HUES6 (cell line): ENCODE measurements around the gene BLOC1S1.

Experiments
- H3K27ac ChIP-seq: 2 replicates; pipeline ENCODE4 v1.7.0; 2013; ENCODE audit warnings: low read depth, mild to moderate bottlenecking, low read length, inconsistent platforms
- H3K27me3 ChIP-seq: 2 replicates; pipeline ENCODE4 v1.6.1; 2013; ENCODE audit warnings: low read length; ENCODE audit not compliant: control insufficient read depth, insufficient read depth
- H3K36me3 ChIP-seq: 2 replicates; pipeline ENCODE4 v1.6.1; 2013; ENCODE audit warnings: low read length; ENCODE audit not compliant: control insufficient read depth, insufficient read depth
- H3K4me1 ChIP-seq: 2 replicates; pipeline ENCODE4 v1.6.1; 2013; ENCODE audit warnings: low read length; ENCODE audit not compliant: control insufficient read depth, insufficient read depth
- H3K4me3 ChIP-seq: 2 replicates; pipeline ENCODE4 v1.5.1; 2013; ENCODE audit warnings: low read depth, low read length
- H3K9ac ChIP-seq: one replicate; pipeline ENCODE4 v1.6.1; 2013; ENCODE audit warnings: mild to moderate bottlenecking, low read length
- H3K9me3 ChIP-seq: 2 replicates; pipeline ENCODE4 v1.6.1; 2013; ENCODE audit warnings: low read depth, low read length; ENCODE audit not compliant: control insufficient read depth, insufficient read depth

The BLOC1S1 gene

DNA sequence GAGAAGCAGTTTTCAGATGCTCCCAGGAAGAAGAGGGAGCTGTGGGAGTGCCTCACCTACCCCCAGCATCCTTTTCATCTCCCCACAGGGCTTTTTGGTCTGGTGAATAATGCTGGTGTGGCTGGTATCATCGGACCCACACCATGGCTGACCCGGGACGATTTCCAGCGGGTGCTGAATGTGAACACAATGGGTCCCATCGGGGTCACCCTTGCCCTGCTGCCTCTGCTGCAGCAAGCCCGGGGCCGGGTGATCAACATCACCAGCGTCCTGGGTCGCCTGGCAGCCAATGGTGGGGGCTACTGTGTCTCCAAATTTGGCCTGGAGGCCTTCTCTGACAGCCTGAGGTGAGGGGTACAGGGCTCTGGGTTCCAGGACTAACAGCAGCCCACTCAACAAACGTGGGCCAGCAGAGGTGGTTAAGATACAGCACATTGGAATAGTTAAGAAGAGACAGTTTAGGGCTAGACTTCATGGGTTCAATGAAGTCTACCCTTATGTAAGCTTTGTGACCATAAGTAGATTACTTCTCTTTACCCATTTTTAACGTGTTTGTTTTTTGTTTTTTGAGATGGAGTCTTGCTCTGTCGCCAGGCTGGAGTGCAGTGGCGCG lies 5.9 kb downstream of the BLOC1S1 start:
- Histone ChIP-seq H3K9ac (no peak overlapping the region), H3K4me3 (no peak overlapping the region), H3K9me3 (no peaks in the 10 kb centered on the region), H3K36me3 (peaks cover 44% of the 10 kb centered on the region), H3K27ac (no peak overlapping the region), H3K27me3 (no peaks in the 10 kb centered on the region), H3K4me1 (peaks cover 19% of the 10 kb centered on the region)

DNA sequence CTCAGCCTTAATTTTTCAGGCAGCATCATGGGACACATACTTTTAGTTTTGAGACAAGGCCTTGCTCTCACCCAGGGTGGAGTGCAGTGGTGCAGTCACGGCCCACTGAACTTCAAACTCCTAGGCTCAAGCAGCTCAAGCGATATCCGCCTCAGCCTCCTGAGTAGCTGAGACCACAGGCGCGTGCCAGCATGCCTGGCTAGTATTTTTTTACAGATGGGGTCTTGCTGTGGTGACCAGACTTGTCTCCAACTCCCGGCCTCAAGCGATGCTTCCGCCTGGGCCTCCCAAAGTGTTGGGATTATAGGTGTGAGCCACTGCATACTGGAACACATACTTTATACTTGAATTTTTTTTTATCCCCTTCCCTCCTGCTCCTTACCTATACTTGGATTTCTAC lies 7.1 kb downstream of the BLOC1S1 start:
- H3K27ac ChIP-seq = no peak overlapping the region
- H3K27me3 ChIP-seq = no peaks in the 10 kb centered on the region
- H3K4me1 ChIP-seq = peaks cover 16% of the 10 kb centered on the region
- H3K4me3 ChIP-seq = no peak overlapping the region
- H3K9me3 ChIP-seq = no peaks in the 10 kb centered on the region
- no peak overlapping the region for H3K9ac ChIP-seq
- H3K36me3 ChIP-seq = peaks cover 50% of the 10 kb centered on the region

DNA sequence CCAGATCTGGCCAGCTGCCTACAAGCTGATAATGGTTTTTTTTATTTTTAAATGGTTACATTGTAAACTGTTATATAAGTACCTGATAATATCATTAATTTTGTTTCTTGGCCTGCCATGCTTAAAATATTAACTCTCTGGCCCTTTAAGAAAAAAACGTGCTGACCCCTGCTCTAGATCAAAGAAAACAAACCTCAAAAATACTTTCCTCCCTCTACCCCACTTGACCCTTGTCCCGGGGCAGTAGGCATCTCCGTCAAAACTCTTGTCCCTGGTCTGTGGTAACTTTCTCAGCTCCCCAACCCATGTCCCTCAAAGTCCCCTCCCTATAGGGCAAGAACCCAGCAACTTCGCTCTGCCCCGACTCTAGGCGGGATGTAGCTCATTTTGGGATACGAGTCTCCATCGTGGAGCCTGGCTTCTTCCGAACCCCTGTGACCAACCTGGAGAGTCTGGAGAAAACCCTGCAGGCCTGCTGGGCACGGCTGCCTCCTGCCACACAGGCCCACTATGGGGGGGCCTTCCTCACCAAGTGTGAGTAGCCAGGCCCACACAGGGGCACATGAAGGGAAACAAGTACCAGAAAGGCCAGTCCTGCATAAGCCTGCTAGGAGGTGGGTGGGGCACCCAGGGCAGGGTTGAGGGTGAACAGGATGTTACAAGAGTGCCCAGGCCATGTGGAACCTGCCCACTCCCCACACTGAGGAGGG lies 7.8 kb downstream of the BLOC1S1 start:
- Histone ChIP-seq H3K36me3 (peaks cover 50% of the 10 kb centered on the region), H3K4me1 (peaks cover 10% of the 10 kb centered on the region; the same call in 1 of the 2 replicates), H3K9me3 (no peaks in the 10 kb centered on the region), H3K27me3 (no peaks in the 10 kb centered on the region), H3K4me3 (no peak overlapping the region), H3K9ac (no peak overlapping the region), H3K27ac (no peak overlapping the region)

DNA sequence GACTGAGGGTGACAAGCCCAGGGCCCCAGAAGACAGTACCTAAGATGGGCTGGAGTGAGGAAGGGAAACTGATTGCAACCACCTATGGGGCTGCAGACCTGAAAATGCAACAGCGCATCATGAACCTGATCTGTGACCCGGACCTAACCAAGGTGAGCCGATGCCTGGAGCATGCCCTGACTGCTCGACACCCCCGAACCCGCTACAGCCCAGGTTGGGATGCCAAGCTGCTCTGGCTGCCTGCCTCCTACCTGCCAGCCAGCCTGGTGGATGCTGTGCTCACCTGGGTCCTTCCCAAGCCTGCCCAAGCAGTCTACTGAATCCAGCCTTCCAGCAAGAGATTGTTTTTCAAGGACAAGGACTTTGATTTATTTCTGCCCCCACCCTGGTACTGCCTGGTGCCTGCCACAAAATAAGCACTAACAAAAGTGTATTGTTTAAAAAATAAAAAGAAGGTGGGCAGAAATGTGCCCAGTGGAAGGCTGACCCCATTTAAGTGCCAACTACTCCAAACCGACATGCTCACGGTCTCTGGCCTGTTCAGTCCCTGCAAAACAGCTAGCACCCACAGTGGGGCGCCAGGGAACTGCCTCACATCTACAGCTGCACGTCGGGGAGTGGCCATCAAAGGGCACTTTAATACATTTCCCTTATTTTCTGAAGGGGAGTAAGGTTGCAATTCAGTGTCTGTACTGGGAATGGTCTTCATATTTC lies 8.5 kb downstream of the BLOC1S1 start:
- no peak overlapping the region for H3K9ac ChIP-seq

DNA sequence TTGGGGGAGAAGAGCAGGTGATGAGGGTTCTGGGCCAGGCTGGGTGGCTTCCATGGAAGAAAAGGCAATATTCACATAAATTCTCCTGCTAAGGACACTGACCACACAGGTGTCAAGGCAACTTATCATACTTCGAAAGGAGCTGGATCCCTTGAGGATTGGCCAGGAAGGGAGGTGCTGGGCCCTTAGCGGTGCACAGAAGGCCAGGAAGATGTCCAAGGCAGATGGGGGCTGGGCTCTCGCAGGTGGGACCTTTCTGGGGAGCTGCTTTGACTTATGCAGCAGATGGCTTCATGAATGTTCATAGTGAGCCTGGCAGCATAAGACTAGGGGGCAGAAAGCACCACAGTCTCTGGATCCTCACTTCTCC lies 9.1 kb downstream of the BLOC1S1 start:
- no peak overlapping the region for H3K9ac ChIP-seq
- H3K27ac ChIP-seq = no peak overlapping the region
- no peak overlapping the region for H3K4me3 ChIP-seq
- H3K36me3 ChIP-seq = peaks cover 48% of the 10 kb centered on the region
- no peaks in the 10 kb centered on the region for H3K9me3 ChIP-seq
- H3K27me3 ChIP-seq = no peaks in the 10 kb centered on the region
- peaks cover 12% of the 10 kb centered on the region; the same call in 1 of the 2 replicates for H3K4me1 ChIP-seq

More for the DNA sequence above, 8.5 kb downstream of the BLOC1S1 start:
- peaks cover 10% of the 10 kb centered on the region; the same call in 1 of the 2 replicates for H3K4me1 ChIP-seq
- no peak overlapping the region for H3K27ac ChIP-seq
- H3K9me3 ChIP-seq = no peaks in the 10 kb centered on the region
- H3K27me3 ChIP-seq = no peaks in the 10 kb centered on the region
- no peak overlapping the region for H3K4me3 ChIP-seq
- H3K36me3 ChIP-seq = peaks cover 50% of the 10 kb centered on the region

DNA sequence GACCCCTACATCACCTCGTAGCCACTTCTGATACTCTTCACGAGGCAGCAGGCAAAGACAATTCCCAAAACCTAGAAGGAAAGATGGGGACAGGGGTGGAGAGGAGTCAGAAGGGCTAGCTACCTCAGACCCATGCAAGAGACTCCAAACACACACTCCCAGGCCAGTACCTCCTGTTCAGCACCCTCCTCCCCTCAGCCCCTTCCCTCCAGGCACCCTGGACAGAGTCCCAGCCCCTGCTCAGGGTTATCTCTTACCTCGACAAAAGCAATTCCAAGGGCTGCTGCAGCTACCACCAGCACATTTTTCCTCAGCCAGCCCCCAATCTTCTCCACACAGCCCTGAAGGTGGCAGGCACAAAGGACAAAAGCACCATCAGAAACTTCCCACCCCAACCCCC lies 9.7 kb downstream of the BLOC1S1 start:
- Histone ChIP-seq H3K27ac (no peak overlapping the region), H3K4me3 (no peak overlapping the region), H3K9ac (no peak overlapping the region)

DNA sequence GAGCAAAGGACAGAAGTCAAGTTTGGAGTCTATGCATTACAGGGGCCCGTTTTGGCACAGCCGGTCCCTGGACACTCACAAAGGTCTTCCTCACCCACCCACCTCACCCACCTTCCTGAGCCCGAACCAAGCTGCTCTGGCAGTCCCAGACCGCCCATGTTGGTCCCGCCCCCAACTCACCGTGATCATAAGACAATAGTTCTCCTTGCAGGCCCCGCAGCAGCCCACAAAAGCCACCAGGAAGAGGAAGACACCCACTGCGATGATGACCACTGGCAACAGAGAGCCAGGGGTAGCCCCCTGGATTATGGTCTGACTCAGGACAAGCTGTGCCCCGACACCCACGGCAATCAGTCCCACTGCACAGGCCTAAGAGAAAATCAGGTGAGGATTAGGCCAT lies 11.1 kb downstream of the BLOC1S1 start:
- H3K27ac ChIP-seq = no peak overlapping the region
- no peaks in the 10 kb centered on the region for H3K9me3 ChIP-seq
- H3K4me1 ChIP-seq = peaks cover 19% of the 10 kb centered on the region; the same call in 1 of the 2 replicates
- peak overlapping the region; percentile 96 for H3K9ac ChIP-seq
- H3K36me3 ChIP-seq = peaks cover 41% of the 10 kb centered on the region
- H3K27me3 ChIP-seq = no peaks in the 10 kb centered on the region
- peak overlapping the region; percentile 97 for H3K4me3 ChIP-seq

More for the DNA sequence above, 9.7 kb downstream of the BLOC1S1 start:
- Histone ChIP-seq H3K27me3 (no peaks in the 10 kb centered on the region), H3K36me3 (peaks cover 42% of the 10 kb centered on the region), H3K4me1 (peaks cover 18% of the 10 kb centered on the region; the same call in 1 of the 2 replicates), H3K9me3 (no peaks in the 10 kb centered on the region)

DNA sequence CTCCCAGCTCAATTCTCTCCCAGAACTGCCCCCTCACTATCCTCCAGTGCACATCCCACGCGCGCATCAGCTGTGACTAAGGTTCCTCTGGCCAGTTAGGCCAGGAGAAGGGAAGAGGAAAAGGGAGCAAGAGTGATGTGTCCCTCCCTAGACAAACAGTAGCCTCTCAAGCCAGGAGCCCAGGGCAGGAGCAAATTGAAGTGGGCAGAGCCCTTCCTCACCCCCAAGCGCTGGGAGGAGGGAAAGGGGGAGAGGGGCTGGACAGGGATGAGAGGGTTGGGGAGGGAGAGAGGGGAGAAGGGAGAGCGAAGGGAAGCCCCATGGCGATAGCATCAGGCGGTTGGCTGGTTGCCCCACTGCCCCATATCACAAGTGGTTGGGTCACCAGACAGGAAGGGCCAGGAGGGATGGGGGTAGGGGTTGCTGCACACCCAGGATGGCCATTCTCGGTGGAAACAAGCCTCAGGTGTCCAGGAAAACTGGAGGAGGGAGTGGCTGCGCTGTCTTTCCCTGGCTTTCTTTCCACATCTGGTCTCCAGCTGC lies 11.9 kb downstream of the BLOC1S1 start:
- peak overlapping the region; percentile 86 for H3K27ac ChIP-seq
- no peaks in the 10 kb centered on the region for H3K9me3 ChIP-seq

DNA sequence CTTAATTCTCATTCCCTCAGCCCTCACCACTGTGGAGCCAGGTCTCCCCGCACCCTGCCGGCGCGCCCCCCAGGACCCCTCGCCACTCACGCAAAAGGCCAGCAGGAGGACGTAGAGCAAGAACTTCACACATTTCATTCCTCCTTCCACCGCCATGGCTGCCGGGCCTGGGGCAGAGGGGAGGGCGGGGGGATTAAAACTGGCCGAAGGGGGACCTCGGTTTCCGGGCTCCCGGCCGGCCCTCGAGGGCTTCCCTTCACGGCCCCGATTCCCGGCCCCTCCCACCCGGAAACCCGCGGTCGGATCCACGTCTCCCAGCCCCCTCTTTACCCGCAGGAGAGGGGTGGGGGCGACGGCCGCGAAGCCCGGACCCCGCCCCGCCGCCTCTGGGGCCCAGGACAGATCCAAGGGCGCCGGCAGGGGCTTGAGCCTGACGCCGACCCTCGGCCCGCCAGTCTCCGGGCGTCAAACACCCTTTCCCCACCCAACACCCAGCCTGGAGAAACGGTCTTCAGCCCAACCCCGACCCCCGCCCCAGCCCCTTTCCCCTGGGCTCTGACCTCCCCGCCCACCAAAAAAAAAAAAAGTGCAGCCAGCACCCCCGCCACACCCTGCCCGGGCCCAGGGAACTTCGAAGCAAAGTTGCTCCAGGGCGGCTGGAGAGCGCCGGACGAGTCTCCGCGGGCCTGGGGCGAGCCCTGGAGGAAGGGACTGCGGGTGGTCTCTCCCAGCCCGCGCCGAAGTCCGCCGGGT lies 12.5 kb downstream of the BLOC1S1 start:
- Histone ChIP-seq H3K27ac (peak overlapping the region; percentile 86), H3K36me3 (peaks cover 36% of the 10 kb centered on the region), H3K4me1 (peaks cover 19% of the 10 kb centered on the region; the same call in 1 of the 2 replicates)

More for the DNA sequence above, 11.9 kb downstream of the BLOC1S1 start:
- peaks cover 19% of the 10 kb centered on the region; the same call in 1 of the 2 replicates for H3K4me1 ChIP-seq
- H3K4me3 ChIP-seq = peak overlapping the region; percentile 97
- H3K27me3 ChIP-seq = no peaks in the 10 kb centered on the region
- peaks cover 41% of the 10 kb centered on the region for H3K36me3 ChIP-seq
- H3K9ac ChIP-seq = peak overlapping the region; percentile 96

DNA sequence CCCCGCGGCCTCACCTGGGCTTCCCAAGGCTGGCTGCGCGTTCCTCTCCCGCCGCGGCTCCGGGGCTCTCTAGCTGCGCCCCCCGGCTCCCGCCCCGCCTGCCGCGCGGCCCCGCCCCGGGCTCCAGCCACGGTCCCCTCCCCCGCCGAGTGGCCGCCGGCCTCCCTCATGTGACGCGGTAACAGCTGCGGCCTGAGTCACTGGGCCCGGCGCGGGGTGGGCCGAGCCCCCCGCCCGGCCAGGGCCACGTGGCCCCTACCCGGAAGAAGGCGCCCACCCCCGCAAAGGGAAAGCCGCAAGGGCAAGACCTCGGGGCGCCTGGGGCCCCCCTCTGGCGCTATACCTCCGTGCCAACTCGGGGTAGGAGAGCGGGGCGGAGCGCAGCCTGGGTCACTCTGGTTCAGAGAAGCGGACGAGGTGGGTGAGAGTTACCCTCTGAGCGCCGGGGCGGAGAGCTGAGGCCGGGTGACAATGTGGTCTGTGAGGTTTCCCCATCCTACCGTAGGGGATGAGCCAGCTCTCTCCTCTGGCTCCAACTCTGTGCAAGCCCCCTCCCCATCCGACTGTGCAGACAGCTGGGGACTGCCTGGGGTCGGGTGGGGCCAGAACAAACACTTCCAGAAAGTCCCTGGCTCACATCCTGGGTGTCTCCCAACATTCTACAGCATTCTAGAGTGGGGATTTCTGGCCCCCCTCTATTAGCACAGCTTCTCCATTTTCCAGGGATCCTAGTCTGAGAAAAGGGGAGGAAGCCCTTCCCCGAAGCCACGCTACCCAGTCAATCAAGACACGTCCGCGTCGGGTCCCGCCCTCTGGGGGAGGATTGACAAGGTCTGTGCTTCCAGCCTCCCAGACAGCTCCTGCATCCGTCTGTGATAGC lies 13.3 kb downstream of the BLOC1S1 start, which contains the start of gene CD63:
TSS of gene CD63 (minus strand) at position 71 of the 880 bp plus-strand sequence. CDS start 668 bp downstream, outside the sequence.
- peak within 1 kb of the TSS; percentile 86 for H3K27ac ChIP-seq
- H3K27me3 ChIP-seq = no peaks in the 10 kb centered on the region
- no peaks in the 10 kb centered on the region for H3K9me3 ChIP-seq
- peaks cover 29% of the 10 kb centered on the region for H3K36me3 ChIP-seq
- H3K4me3 ChIP-seq = peak within 1 kb of the TSS; percentile 97
- peaks cover 19% of the 10 kb centered on the region; the same call in 1 of the 2 replicates for H3K4me1 ChIP-seq
- peak within 1 kb of the TSS; percentile 96 for H3K9ac ChIP-seq

More for the DNA sequence above, 12.5 kb downstream of the BLOC1S1 start:
- peak overlapping the region; percentile 96 for H3K9ac ChIP-seq
- no peaks in the 10 kb centered on the region for H3K27me3 ChIP-seq
- H3K9me3 ChIP-seq = no peaks in the 10 kb centered on the region
- H3K4me3 ChIP-seq = peak overlapping the region; percentile 97
